H9 (cell line): ENCODE results near the gene NUP210. TPM values are rescaled to one million over a fixed set of nuclear protein-coding genes. Genes with fewer than 3 reads are reported as not detected.

ENCODE experiments used
- DNase-seq: peaks from one replicate; pipeline ENCODE4 v3.0.0-alpha.2; 2017
- H2AFZ ChIP-seq: one replicate; pipeline ENCODE4 v1.6.1; 2013; ENCODE audit warnings: mild to moderate bottlenecking, low read length, control low read depth, moderate library complexity
- H2AK5ac ChIP-seq: 2 replicates; pipeline ENCODE4 v1.6.1; 2013; ENCODE audit warnings: low read length, control low read depth, mixed read lengths; ENCODE audit not compliant: insufficient read length
- H2BK120ac ChIP-seq: one replicate; pipeline ENCODE4 v1.6.1; 2013; ENCODE audit warnings: low read depth, mild to moderate bottlenecking, low read length, control low read depth, inconsistent platforms; ENCODE audit not compliant: poor library complexity, severe bottlenecking
- H2BK12ac ChIP-seq: 2 replicates; pipeline ENCODE4 v1.6.1; 2013; ENCODE audit warnings: low read length, control low read depth, mixed read lengths, low read depth; ENCODE audit not compliant: insufficient read length
- H2BK15ac ChIP-seq: 2 replicates; pipeline ENCODE4 v1.6.1; 2013; ENCODE audit warnings: low read depth, low read length, control low read depth
- H2BK20ac ChIP-seq: one replicate; pipeline ENCODE4 v1.6.1; 2013; ENCODE audit warnings: low read depth, mild to moderate bottlenecking, low read length, control low read depth, inconsistent platforms; ENCODE audit not compliant: poor library complexity, severe bottlenecking
- H2BK5ac ChIP-seq: 2 replicates; pipeline ENCODE4 v1.6.1; 2013; ENCODE audit warnings: low read length, control low read depth, mixed read lengths; ENCODE audit not compliant: insufficient read length
- H3K14ac ChIP-seq: 2 replicates; pipeline ENCODE4 v1.6.1; 2013; ENCODE audit warnings: low read length, control low read depth; ENCODE audit not compliant: insufficient read depth
- H3K18ac ChIP-seq: 2 replicates; pipeline ENCODE4 v1.6.1; 2013; ENCODE audit warnings: low read depth, mild to moderate bottlenecking, mixed read lengths, low read length, control low read depth; ENCODE audit not compliant: insufficient read length
- H3K23ac ChIP-seq: 2 replicates; pipeline ENCODE4 v1.6.1; 2013; ENCODE audit warnings: low read length, control low read depth, mixed read lengths, low read depth; ENCODE audit not compliant: insufficient read length
- H3K23me2 ChIP-seq: 2 replicates; pipeline ENCODE4 v1.6.1; 2013; ENCODE audit warnings: low read depth, mild to moderate bottlenecking, mixed read lengths, low read length, control low read depth; ENCODE audit not compliant: insufficient read length, poor library complexity, severe bottlenecking
- H3K27ac ChIP-seq: 2 replicates; pipeline ENCODE4 v1.5.1; 2013; ENCODE audit warnings: low read length, control low read depth, mixed read lengths, low read depth; ENCODE audit not compliant: insufficient read length
- H3K27me3 ChIP-seq: 2 replicates; pipeline ENCODE4 v1.6.1; 2013; ENCODE audit warnings: low read length, control low read depth, inconsistent platforms; ENCODE audit not compliant: insufficient read depth
- H3K4ac ChIP-seq: 2 replicates; pipeline ENCODE4 v1.6.1; 2013; ENCODE audit warnings: low read depth, mild to moderate bottlenecking, control low read depth, inconsistent platforms, low read length, moderate library complexity
- H3K4me1 ChIP-seq: 2 replicates; pipeline ENCODE4 v1.6.1; 2013; ENCODE audit warnings: low read length, control low read depth, inconsistent platforms; ENCODE audit not compliant: insufficient read depth
- H3K4me2 ChIP-seq: 2 replicates; pipeline ENCODE4 v1.6.1; 2013; ENCODE audit warnings: low read length, control low read depth, mixed read lengths; ENCODE audit not compliant: insufficient read length, insufficient read depth
- H3K56ac ChIP-seq: 2 replicates; pipeline ENCODE4 v1.6.1; 2013; ENCODE audit warnings: low read depth, mild to moderate bottlenecking, mixed read lengths, low read length, control low read depth; ENCODE audit not compliant: insufficient read length
- H3K79me1 ChIP-seq: 2 replicates; pipeline ENCODE4 v1.6.1; 2013; ENCODE audit warnings: low read depth, mild to moderate bottlenecking, moderate library complexity, low read length, control low read depth, inconsistent platforms; ENCODE audit not compliant: insufficient read depth, poor library complexity, severe bottlenecking
- H3K79me2 ChIP-seq: 2 replicates; pipeline ENCODE4 v1.6.1; 2013; ENCODE audit warnings: low read length, control low read depth, inconsistent platforms; ENCODE audit not compliant: insufficient read depth
- H3K9ac ChIP-seq: 2 replicates; pipeline ENCODE4 v1.6.1; 2013; ENCODE audit warnings: low read length, control low read depth, mixed read lengths; ENCODE audit not compliant: insufficient read length; ENCODE audit errors: extremely low read depth
- H3K9me3 ChIP-seq: one replicate; pipeline ENCODE4 v1.6.1; 2013; ENCODE audit warnings: low read depth, low read length, inconsistent platforms; ENCODE audit not compliant: control insufficient read depth
- H3T11ph ChIP-seq: one replicate; pipeline ENCODE4 v1.6.1; 2013; ENCODE audit warnings: mild to moderate bottlenecking, low read length, control low read depth, inconsistent platforms
- H4K20me1 ChIP-seq: one replicate; pipeline ENCODE4 v1.6.1; 2013; ENCODE audit not compliant: control insufficient read depth, insufficient read length, insufficient read depth
- H4K5ac ChIP-seq: 2 replicates; pipeline ENCODE4 v1.6.1; 2013; ENCODE audit warnings: low read depth, mild to moderate bottlenecking, mixed read lengths, low read length, control low read depth; ENCODE audit not compliant: insufficient read length
- H4K8ac ChIP-seq: replicated peaks from 2 replicates; pipeline ENCODE4 v1.6.1; 2013; ENCODE audit warnings: low read length, control low read depth, mixed read lengths, low read depth; ENCODE audit not compliant: insufficient read length
- H4K91ac ChIP-seq: 2 replicates; pipeline ENCODE4 v1.6.1; 2013; ENCODE audit warnings: low read depth, mild to moderate bottlenecking, moderate library complexity, mixed read lengths, low read length, control low read depth; ENCODE audit not compliant: insufficient read length
- H3K27ac Mint-ChIP-seq, 3 experiments: 2 replicates in 2 of 3; 3 replicates in 1 of 3; pipeline ENCODE4 v1.8.0; 2020 to 2021; ENCODE audit warnings: mixed read lengths in 3 of 3, mild to moderate bottlenecking in 1 of 3, moderate library complexity in 1 of 3
- H3K27me3 Mint-ChIP-seq: 2 replicates; pipeline ENCODE4 v1.8.0; 2021; ENCODE audit warnings: low read depth, mild to moderate bottlenecking, moderate library complexity, mixed read lengths
- H3K36me3 Mint-ChIP-seq, 3 experiments: 2 replicates in 2 of 3; 3 replicates in 1 of 3; pipeline ENCODE4 v1.8.0; 2020 to 2021; ENCODE audit warnings: low read depth in 3 of 3, mixed read lengths in 3 of 3; ENCODE audit not compliant: insufficient read depth in 1 of 3
- H3K4me1 Mint-ChIP-seq, 2 experiments: 2 replicates each; pipeline ENCODE4 v1.8.0; 2020; ENCODE audit warnings: mixed read lengths in 2 of 2
- H3K4me3 Mint-ChIP-seq, 2 experiments: 2 replicates in 1 of 2; 3 replicates in 1 of 2; pipeline ENCODE4 v1.8.0; 2020 to 2021; ENCODE audit warnings: mild to moderate bottlenecking in 2 of 2, mixed read lengths in 2 of 2, moderate library complexity in 1 of 2
- H3K9me3 Mint-ChIP-seq, 2 experiments: 2 replicates in 1 of 2; 3 replicates in 1 of 2; pipeline ENCODE4 v1.8.0; 2020; ENCODE audit warnings: mild to moderate bottlenecking in 2 of 2, mixed read lengths in 2 of 2, moderate library complexity in 1 of 2
- CTCF ChIP-seq: fragments of 200-600 bp; sonication (generic); conservative IDR thresholded peaks from 3 replicates; pipeline ENCODE4 v1.8.0; 2021; ENCODE audit warnings: antibody characterized with exemption, mild to moderate bottlenecking
- WGBS: extraction: QIAGEN DNeasy Blood & Tissue Kit; methylation state at CpG from one replicate; pipeline ENCODE4 v1.1.7; 2013; ENCODE audit warnings: missing lambda C conversion rate, low lambda C conversion rate, mixed read lengths; ENCODE audit not compliant: insufficient read length; ENCODE audit errors: extremely low coverage; 5-methylcytosine and 5-hydroxymethylcytosine counted together
- total RNA-seq: library from RNA; stranded (reverse); gene quantifications from 2 replicates; pipeline ENCODE4 v1.2.1, GENCODE V29; 2021

The NUP210 gene
- total RNA-seq, 1 experiment from 2014 or later = 48.8 TPM

GRCh38 chr3:13397316-13397715 is 22.8 kb downstream of the NUP210 start:
- Histone ChIP-seq H3K79me1 (no peaks in the 10 kb centered on the region), H3K4me1 (no peaks in the 10 kb centered on the region), H2BK120ac (no peak overlapping the region), H3K9ac (no peak overlapping the region), H2BK5ac (no peak overlapping the region), H4K5ac (no peak overlapping the region), H2BK12ac (no peak overlapping the region), H2BK15ac (no peak overlapping the region), H2AFZ (no peak overlapping the region), H4K91ac (no peak overlapping the region), H3K9me3 (no peaks in the 10 kb centered on the region), H3K79me2 (no peaks in the 10 kb centered on the region), H3K23ac (no peak overlapping the region), H3K23me2 (no peaks in the 10 kb centered on the region), H3K14ac (no peak overlapping the region), H3K27me3 (no peaks in the 10 kb centered on the region), H4K20me1 (no peaks in the 10 kb centered on the region), H2BK20ac (no peak overlapping the region), H4K8ac (no peak overlapping the region), H3K27ac (no peak overlapping the region), H3K4me2 (no peak overlapping the region), H3K18ac (no peak overlapping the region), H2AK5ac (no peak overlapping the region), H3K56ac (no peak overlapping the region), H3T11ph (no peak overlapping the region), H3K4ac (no peak overlapping the region)
- no peak for DNase-seq
- Mint-ChIP-seq H3K9me3 (no peaks in the 10 kb centered on the region), H3K27ac (peak overlapping the region in 1 of 3 experiments; percentile 30; a peak in 1 of 7 replicates), H3K4me1 (no peaks in the 10 kb centered on the region), H3K36me3 (peaks cover 18 to 46% (median 21%) of the 10 kb centered on the region in 3 experiments; a peak in 6 of 7 replicates), H3K27me3 (no peaks in the 10 kb centered on the region), H3K4me3 (no peak overlapping the region)
- no CpG with 5 or more reads among the region's 8 CpGs for WGBS
- TF ChIP-seq CTCF = no peak
